Activated CD8-positive, alpha-beta memory T cell treated with anti-CD3 and anti-CD28 coated beads, Interleukin-2, amount 50 U/mL, for 48 hours (primary cell): ENCODE measurements around the gene FN3KRP.
"Not testable (repeated sequence)": the region's sequence is repeated elsewhere in the genome, so short reads cannot be mapped to it uniquely, and the experiment has no call there.

ENCODE experiments used
- DNase-seq: peaks from one replicate; pipeline ENCODE4 v3.0.0-alpha.2; 2020

The FN3KRP gene

GRCh38 chr17:82709676-82710498 is 6.6 kb upstream of the FN3KRP start:
- no peak for DNase-seq

- no peak for DNase-seq
These were observed 5.8 kb upstream of the FN3KRP start for GRCh38 chr17:82710499-82711232.

- no peak for DNase-seq
These were observed 3.3 kb upstream of the FN3KRP start for GRCh38 chr17:82713071-82713723.

- no peak for DNase-seq
These were observed 2.6 kb downstream of the FN3KRP start for GRCh38 chr17:82718986-82719685.

- DNase-seq = no peak
These were observed 3.7 kb downstream of the FN3KRP start for GRCh38 chr17:82720204-82720603.

GRCh38 chr17:82722341-82723013 is 6.0 kb downstream of the FN3KRP start:
- DNase-seq = no peak

GRCh38 chr17:82723169-82723807 is 6.8 kb downstream of the FN3KRP start:
- DNase-seq = no peak

GRCh38 chr17:82726427-82726826 is 9.9 kb downstream of the FN3KRP start:
- DNase-seq = no peak

GRCh38 chr17:82729479-82730260 is 13.2 kb downstream of the FN3KRP start:
- DNase-seq = no peak

- no peak for DNase-seq
These were observed 15.7 kb downstream of the FN3KRP start for GRCh38 chr17:82732118-82732743.

- peak; percentile 68 for DNase-seq
These were observed 18.7 kb downstream of the FN3KRP start, which contains the start of gene FN3K for GRCh38 chr17:82734987-82735866. Gene FN3K (plus strand): TSS chr17:82735615. CDS start chr17:82735637, 22 bp downstream.

- DNase-seq = no peak
These were observed 20.1 kb downstream of the FN3KRP start for GRCh38 chr17:82736511-82737185.

- no peak for DNase-seq
These were observed 21.7 kb downstream of the FN3KRP start for GRCh38 chr17:82737967-82738877.

GRCh38 chr17:82740906-82741759 is 24.6 kb downstream of the FN3KRP start:
- DNase-seq = no peak

- DNase-seq = no peak
These were observed 27.1 kb downstream of the FN3KRP start for GRCh38 chr17:82743344-82744219.

- DNase-seq = not testable (repeated sequence)
These were observed 28.2 kb downstream of the FN3KRP start for GRCh38 chr17:82744736-82745135.
